Measurements from ENCODE around the gene DDX6. TPM values are rescaled to one million over a fixed set of nuclear protein-coding genes. Genes with fewer than 3 reads are reported as not detected.

Gene DDX6
- total and polyA plus RNA-seq, 2 donors (not counting 1 experiment from before 2014, with no cell fraction given), result 36.7 to 255 TPM

DNA sequence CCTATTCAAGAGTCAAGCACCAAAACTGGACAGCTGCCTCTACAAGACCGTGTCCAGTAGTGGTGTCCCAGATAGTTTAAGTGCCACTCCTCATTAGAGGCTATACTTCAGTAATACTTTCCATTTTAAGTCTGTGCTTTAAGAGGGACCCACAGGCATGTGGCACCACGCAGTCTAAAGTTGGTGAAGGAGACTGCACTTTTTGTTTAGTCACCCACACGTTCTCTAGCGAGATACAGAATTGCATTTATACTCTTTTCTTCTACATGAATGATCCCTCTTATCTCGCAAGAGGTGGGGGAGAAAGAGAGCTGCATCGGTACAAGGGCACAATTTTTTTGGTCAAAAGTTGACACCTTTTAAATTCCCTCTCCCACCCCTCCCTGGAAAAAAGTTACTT is 41.5 kb downstream of the DDX6 start:
- 100% methylated on average over 1 of the region's 6 CpGs for WGBS (ENCODE audit: insufficient coverage)
- intact Hi-C loops (cut with micrococcal nuclease), result no loop called here
- H3K4me1 ChIP-seq (ENCODE audit: control insufficient read depth in 2 of 2, insufficient read depth in 2 of 2, low read length in 2 of 2), result no peaks in the 10 kb centered on the region
- H3K27me3 Mint-ChIP-seq, result no peaks in the 10 kb centered on the region
- H3K9ac ChIP-seq (ENCODE audit: low read length), result no peak overlapping the region
- H3K79me2 ChIP-seq (ENCODE audit: control insufficient read depth, insufficient read depth, low read length), result peaks cover 5% of the 10 kb centered on the region
- no peaks in the 10 kb centered on the region for H3K27me3 ChIP-seq (replicated peaks in 1 of 4; ENCODE audit: control extremely low read depth in 1 of 4, control insufficient read depth in 3 of 4, insufficient read depth in 4 of 4, low read length in 3 of 4)
- H3K4me3 Mint-ChIP-seq, result no peak overlapping the region
- DNase-seq (no peak), ATAC-seq (ENCODE audit: low read depth) (no peak)
- no peak overlapping the region for H3K4me3 ChIP-seq (ENCODE audit: control extremely low read depth in 1 of 5, extremely low read depth in 1 of 5, insufficient read depth in 1 of 5, low read depth in 2 of 5, low read length in 4 of 5)
- H3K36me3 ChIP-seq (replicated peaks in 1 of 2; ENCODE audit: control extremely low read depth in 1 of 2, control insufficient read depth in 1 of 2, extremely low read depth in 1 of 2, insufficient read depth in 2 of 2, low read length in 1 of 2), result peaks cover 10 to 62% of the 10 kb centered on the region in 2 experiments
- peaks cover 32% of the 10 kb centered on the region for H4K20me1 ChIP-seq (ENCODE audit: control insufficient read depth, insufficient read depth, low read length, poor library complexity, severe bottlenecking)
- H3K4me2 ChIP-seq (replicated peaks; ENCODE audit: low read depth, low read length, poor library complexity, severe bottlenecking), result no peak overlapping the region
- peak overlapping the region; percentile 37 for H3K27ac Mint-ChIP-seq
- peak overlapping the region in 1 of 2 donors; percentile 30 for H3K27ac ChIP-seq (ENCODE audit: low read length in 2 of 2)
- H3K4me1 Mint-ChIP-seq, result peaks cover 3% of the 10 kb centered on the region
- ChIA-PET CTCF (interaction anchor here (0.7 to 0.8 kb wide), 3 partner anchors 43 to 607 kb away, joined by 3 to 4 read pairs (median 3); no protein-coding TSS in a partner anchor), POLR2A (no interaction called here)
- H3K9me3 Mint-ChIP-seq (ENCODE audit: insufficient read depth), result no peaks in the 10 kb centered on the region
- no peak overlapping the region for H2AFZ ChIP-seq (ENCODE audit: insufficient read depth, low read depth, low read length, poor library complexity, severe bottlenecking)
- TF ChIP-seq CTCF (IDR thresholded peaks at IDR 0.05) (no peak), EZH2 (IDR thresholded peaks at IDR 0.05; ENCODE audit: borderline replicate concordance, insufficient read depth, low read depth, low read length, poor library complexity, severe bottlenecking) (no peak)
- H3K9me3 ChIP-seq (ENCODE audit: control extremely low read depth in 1 of 3, control insufficient read depth in 2 of 3, insufficient read depth in 1 of 3, low read length in 2 of 3), result no peaks in the 10 kb centered on the region

- Mint-ChIP-seq H3K9me3 (ENCODE audit: insufficient read depth) (no peaks in the 10 kb centered on the region), H3K27ac (peak overlapping the region; percentile 53), H3K27me3 (no peaks in the 10 kb centered on the region), H3K4me3 (no peak overlapping the region), H3K4me1 (peaks cover 3% of the 10 kb centered on the region)
- Histone ChIP-seq H2AFZ (ENCODE audit: insufficient read depth, low read depth, low read length, poor library complexity, severe bottlenecking) (no peak overlapping the region), H3K9ac (ENCODE audit: low read length) (no peak overlapping the region), H3K27ac (ENCODE audit: low read length in 2 of 2) (peak overlapping the region in 1 of 2 donors; percentile 32), H4K20me1 (ENCODE audit: control insufficient read depth, insufficient read depth, low read length, poor library complexity, severe bottlenecking) (peaks cover 24% of the 10 kb centered on the region), H3K79me2 (ENCODE audit: control insufficient read depth, insufficient read depth, low read length) (no peaks in the 10 kb centered on the region), H3K4me3 (ENCODE audit: control extremely low read depth in 1 of 5, extremely low read depth in 1 of 5, insufficient read depth in 1 of 5, low read depth in 2 of 5, low read length in 4 of 5) (no peak overlapping the region), H3K9me3 (ENCODE audit: control extremely low read depth in 1 of 3, control insufficient read depth in 2 of 3, insufficient read depth in 1 of 3, low read length in 2 of 3) (no peaks in the 10 kb centered on the region), H3K4me1 (ENCODE audit: control insufficient read depth in 2 of 2, insufficient read depth in 2 of 2, low read length in 2 of 2) (no peaks in the 10 kb centered on the region), H3K4me2 (replicated peaks; ENCODE audit: low read depth, low read length, poor library complexity, severe bottlenecking) (no peak overlapping the region), H3K27me3 (replicated peaks in 1 of 4; ENCODE audit: control extremely low read depth in 1 of 4, control insufficient read depth in 3 of 4, insufficient read depth in 4 of 4, low read length in 3 of 4) (no peaks in the 10 kb centered on the region), H3K36me3 (replicated peaks in 1 of 2; ENCODE audit: control extremely low read depth in 1 of 2, control insufficient read depth in 1 of 2, extremely low read depth in 1 of 2, insufficient read depth in 2 of 2, low read length in 1 of 2) (peaks cover 9 to 51% of the 10 kb centered on the region in 2 experiments)
- no peak for ATAC-seq (ENCODE audit: low read depth)
- intact Hi-C loops (cut with micrococcal nuclease), result no loop called here
- no peak for DNase-seq
- TF ChIP-seq CTCF (IDR thresholded peaks at IDR 0.05), result no peak
- no peak for TF ChIP-seq EZH2 (IDR thresholded peaks at IDR 0.05; ENCODE audit: borderline replicate concordance, insufficient read depth, low read depth, low read length, poor library complexity, severe bottlenecking)
- ChIA-PET CTCF (no interaction called here), POLR2A (interaction anchor here (0.6 kb wide), 1 partner anchor 171 kb away, joined by 3 read pairs; no protein-coding TSS in a partner anchor)
Observed at GRCh38 chr11:118748056-118748455, 42.9 kb downstream of the DDX6 start.

Measured in B cell (primary cell).